HUES6 (cell line): ENCODE data around the gene SLC24A5.

Source experiments
- H3K27ac ChIP-seq: 2 replicates; pipeline ENCODE4 v1.7.0; 2013; ENCODE audit warnings: low read depth, mild to moderate bottlenecking, low read length, inconsistent platforms
- H3K27me3 ChIP-seq: 2 replicates; pipeline ENCODE4 v1.6.1; 2013; ENCODE audit warnings: low read length; ENCODE audit not compliant: control insufficient read depth, insufficient read depth
- H3K36me3 ChIP-seq: 2 replicates; pipeline ENCODE4 v1.6.1; 2013; ENCODE audit warnings: low read length; ENCODE audit not compliant: control insufficient read depth, insufficient read depth
- H3K4me1 ChIP-seq: 2 replicates; pipeline ENCODE4 v1.6.1; 2013; ENCODE audit warnings: low read length; ENCODE audit not compliant: control insufficient read depth, insufficient read depth
- H3K4me3 ChIP-seq: 2 replicates; pipeline ENCODE4 v1.5.1; 2013; ENCODE audit warnings: low read depth, low read length
- H3K9ac ChIP-seq: one replicate; pipeline ENCODE4 v1.6.1; 2013; ENCODE audit warnings: mild to moderate bottlenecking, low read length
- H3K9me3 ChIP-seq: 2 replicates; pipeline ENCODE4 v1.6.1; 2013; ENCODE audit warnings: low read depth, low read length; ENCODE audit not compliant: control insufficient read depth, insufficient read depth

The SLC24A5 gene

DNA sequence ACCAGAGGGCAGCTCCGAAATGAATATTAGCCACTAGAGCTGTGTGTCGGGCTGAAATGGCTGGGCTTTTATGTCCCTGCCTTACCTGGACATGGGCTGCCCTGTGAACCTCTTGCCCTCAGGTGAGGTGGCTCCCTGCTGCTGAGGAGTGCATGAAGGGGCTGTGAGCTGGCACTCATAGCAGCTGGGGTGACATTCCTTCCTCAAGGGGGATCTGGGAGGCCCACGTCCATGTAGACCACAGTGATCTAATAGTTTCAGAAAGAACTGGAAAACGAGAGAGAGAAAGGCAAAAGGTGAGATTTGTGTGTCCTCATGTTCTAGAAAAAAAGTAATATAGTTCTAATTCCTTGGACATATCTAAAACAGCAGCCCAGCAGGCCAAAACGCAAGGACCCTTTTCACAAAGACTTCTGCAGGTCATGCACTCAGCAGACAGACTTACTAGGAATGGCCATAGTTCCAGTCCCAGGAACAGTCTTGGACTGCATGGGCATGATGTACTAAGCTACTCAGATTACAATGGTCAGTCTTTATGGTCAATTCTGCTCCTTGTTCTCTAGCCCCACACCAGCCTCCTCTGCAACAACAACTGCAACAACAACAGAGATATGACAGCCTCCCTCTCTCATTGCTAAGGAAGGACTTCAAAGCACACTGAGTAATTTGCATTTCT lies 10.8 kb upstream of the SLC24A5 start:
- Histone ChIP-seq H3K27ac (no peak overlapping the region), H3K4me1 (peaks cover 6% of the 10 kb centered on the region; the same call in 1 of the 2 replicates), H3K9ac (no peak overlapping the region), H3K4me3 (no peak overlapping the region), H3K36me3 (no peaks in the 10 kb centered on the region), H3K9me3 (no peaks in the 10 kb centered on the region), H3K27me3 (no peaks in the 10 kb centered on the region)

- no peak overlapping the region for H3K27ac ChIP-seq
Observed at GRCh38 chr15:48112242-48112641, 8.5 kb upstream of the SLC24A5 start.

GRCh38 chr15:48119277-48119676 lies 1.5 kb upstream of the SLC24A5 start:
- no peak overlapping the region for H3K4me3 ChIP-seq

More at GRCh38 chr15:48112242-48112641, 8.5 kb upstream of the SLC24A5 start:
- H3K27me3 ChIP-seq = no peaks in the 10 kb centered on the region
- no peak overlapping the region for H3K9ac ChIP-seq
- H3K4me1 ChIP-seq = peaks cover 6% of the 10 kb centered on the region; the same call in 1 of the 2 replicates
- no peak overlapping the region for H3K4me3 ChIP-seq
- no peaks in the 10 kb centered on the region for H3K9me3 ChIP-seq
- no peaks in the 10 kb centered on the region for H3K36me3 ChIP-seq

GRCh38 chr15:48121849-48122248 lies 1.1 kb downstream of the SLC24A5 start:
- Histone ChIP-seq H3K4me3 (no peak overlapping the region), H3K9me3 (no peaks in the 10 kb centered on the region), H3K9ac (no peak overlapping the region), H3K4me1 (no peaks in the 10 kb centered on the region), H3K36me3 (no peaks in the 10 kb centered on the region), H3K27ac (no peak overlapping the region), H3K27me3 (no peaks in the 10 kb centered on the region)

More at GRCh38 chr15:48119277-48119676, 1.5 kb upstream of the SLC24A5 start:
- H3K9ac ChIP-seq = no peak overlapping the region
- no peaks in the 10 kb centered on the region for H3K27me3 ChIP-seq
- H3K9me3 ChIP-seq = no peaks in the 10 kb centered on the region
- no peak overlapping the region for H3K27ac ChIP-seq
- no peaks in the 10 kb centered on the region for H3K36me3 ChIP-seq
- H3K4me1 ChIP-seq = no peaks in the 10 kb centered on the region

- H3K27me3 ChIP-seq = no peaks in the 10 kb centered on the region
- no peak overlapping the region for H3K9ac ChIP-seq
- no peaks in the 10 kb centered on the region for H3K9me3 ChIP-seq
- H3K27ac ChIP-seq = no peak overlapping the region
- no peak overlapping the region for H3K4me3 ChIP-seq
- H3K36me3 ChIP-seq = no peaks in the 10 kb centered on the region
- H3K4me1 ChIP-seq = no peaks in the 10 kb centered on the region
Observed at GRCh38 chr15:48126667-48127355, 6.0 kb downstream of the SLC24A5 start.

DNA sequence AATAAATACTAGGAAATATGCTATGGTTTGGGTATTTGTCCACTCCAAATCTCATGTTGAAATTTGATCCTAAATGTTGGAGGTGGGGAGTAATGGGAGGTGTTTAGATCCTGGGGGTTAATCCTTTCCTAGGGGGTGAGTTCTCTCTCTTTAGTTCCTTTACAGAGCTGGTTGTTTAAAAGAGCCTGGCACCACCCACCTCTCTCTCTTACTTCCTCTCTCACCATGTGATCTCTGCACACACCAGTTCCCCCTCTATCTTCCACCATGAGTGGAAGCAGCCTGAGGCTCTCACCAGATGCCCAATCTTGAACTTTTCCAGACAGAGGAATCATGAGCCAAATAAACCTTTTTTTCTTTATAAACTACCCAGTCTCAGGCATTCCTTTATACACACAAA lies 10.5 kb downstream of the SLC24A5 start:
- Histone ChIP-seq H3K36me3 (no peaks in the 10 kb centered on the region), H3K27ac (no peak overlapping the region), H3K9ac (no peak overlapping the region), H3K27me3 (no peaks in the 10 kb centered on the region), H3K4me3 (no peak overlapping the region), H3K9me3 (no peaks in the 10 kb centered on the region), H3K4me1 (no peaks in the 10 kb centered on the region)

DNA sequence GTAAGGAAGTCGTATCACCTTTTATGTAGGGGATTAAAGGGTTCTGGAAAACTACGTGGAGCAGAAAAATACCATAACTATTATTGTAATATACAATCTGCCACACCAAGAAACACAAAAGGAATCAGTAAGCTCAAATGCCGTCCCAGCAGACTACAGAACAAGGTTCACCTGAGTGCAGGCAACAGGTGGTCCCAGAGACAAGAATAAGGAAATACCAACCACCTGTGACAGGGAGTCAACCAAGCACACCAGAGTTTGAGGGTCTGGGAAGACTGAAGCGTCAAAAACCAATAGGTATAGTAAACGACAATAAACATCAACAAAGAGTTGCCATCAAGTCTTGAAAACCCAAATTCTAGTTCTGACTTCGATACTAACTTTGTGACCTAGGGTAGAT lies 12.1 kb downstream of the SLC24A5 start:
- Histone ChIP-seq H3K27me3 (no peaks in the 10 kb centered on the region), H3K4me3 (no peak overlapping the region), H3K36me3 (no peaks in the 10 kb centered on the region), H3K4me1 (no peaks in the 10 kb centered on the region), H3K9ac (no peak overlapping the region), H3K9me3 (no peaks in the 10 kb centered on the region), H3K27ac (no peak overlapping the region)

DNA sequence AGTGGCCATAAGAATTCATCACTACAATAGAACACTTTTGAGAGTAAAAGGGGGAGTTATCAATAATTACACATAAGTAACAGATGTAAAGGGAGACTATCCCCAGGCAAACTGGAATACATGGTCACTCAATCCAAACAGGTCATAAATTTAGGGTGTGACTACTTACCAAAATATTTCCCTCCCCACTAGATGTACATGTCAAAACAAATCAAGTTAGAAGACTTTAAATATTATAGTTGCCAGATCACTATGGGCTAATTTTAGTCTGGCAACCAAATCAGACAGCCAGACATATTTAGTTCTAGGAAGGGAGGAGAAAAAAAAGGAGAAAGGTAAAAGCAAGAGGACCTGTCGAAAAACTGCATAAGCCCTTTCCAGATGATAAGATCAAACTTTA lies 23.1 kb downstream of the SLC24A5 start:
- no peak overlapping the region for H3K9ac ChIP-seq
- no peak overlapping the region for H3K4me3 ChIP-seq

GRCh38 chr15:48144889-48145288 lies 24.1 kb downstream of the SLC24A5 start:
- H3K9me3 ChIP-seq = no peaks in the 10 kb centered on the region
- no peaks in the 10 kb centered on the region for H3K27me3 ChIP-seq
- H3K27ac ChIP-seq = no peak overlapping the region
- peaks cover 3% of the 10 kb centered on the region; the same call in 1 of the 2 replicates for H3K4me1 ChIP-seq
- H3K9ac ChIP-seq = no peak overlapping the region
- peaks cover 70% of the 10 kb centered on the region for H3K36me3 ChIP-seq
- no peak overlapping the region for H3K4me3 ChIP-seq

More for the DNA sequence above, 23.1 kb downstream of the SLC24A5 start:
- Histone ChIP-seq H3K27me3 (no peaks in the 10 kb centered on the region), H3K27ac (no peak overlapping the region), H3K9me3 (no peaks in the 10 kb centered on the region), H3K36me3 (peaks cover 66% of the 10 kb centered on the region), H3K4me1 (no peaks in the 10 kb centered on the region)

DNA sequence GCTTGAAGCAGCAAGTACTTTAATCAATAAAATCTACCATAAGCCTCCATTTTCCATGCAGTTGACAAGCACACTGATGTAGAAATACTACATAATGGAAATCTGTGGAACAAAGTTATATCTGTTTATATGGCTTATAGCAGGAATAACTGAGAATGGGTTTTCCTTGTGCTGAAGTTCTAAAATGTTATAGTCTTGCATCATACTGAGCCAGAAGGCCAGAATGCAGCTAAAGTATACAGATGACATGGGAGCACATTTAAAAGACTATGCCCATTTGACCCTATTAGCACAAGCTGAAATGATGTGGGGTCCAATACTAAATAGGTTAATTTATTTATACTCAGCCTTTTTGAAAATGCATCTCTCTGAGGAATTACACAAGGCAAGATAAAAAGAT lies 25.1 kb downstream of the SLC24A5 start:
- Histone ChIP-seq H3K4me1 (peaks cover 14% of the 10 kb centered on the region), H3K4me3 (no peak overlapping the region), H3K9ac (no peak overlapping the region), H3K27ac (no peak overlapping the region), H3K27me3 (no peaks in the 10 kb centered on the region), H3K9me3 (no peaks in the 10 kb centered on the region), H3K36me3 (peaks cover 77% of the 10 kb centered on the region)

DNA sequence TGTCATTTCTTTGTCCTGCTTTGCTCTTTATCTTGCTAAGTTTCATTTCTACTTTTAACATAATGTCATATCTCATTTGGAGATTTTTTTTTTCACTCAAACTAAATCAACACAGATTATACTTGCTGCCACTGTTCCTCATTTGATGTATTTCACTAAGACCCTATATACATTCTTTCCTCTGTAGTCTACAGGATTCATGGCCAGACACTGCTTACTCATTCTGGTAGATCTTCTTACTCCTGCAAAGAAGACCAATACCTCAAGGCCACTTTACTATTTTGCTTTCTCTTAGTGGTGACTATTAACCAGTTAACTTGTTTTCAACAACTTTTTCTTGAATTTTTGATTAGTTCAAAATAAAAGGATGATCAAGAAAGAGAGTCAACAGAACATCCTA lies 26.6 kb downstream of the SLC24A5 start:
- no peaks in the 10 kb centered on the region for H3K27me3 ChIP-seq
- no peak overlapping the region for H3K27ac ChIP-seq
- H3K4me3 ChIP-seq = no peak overlapping the region
- H3K9ac ChIP-seq = no peak overlapping the region
- peaks cover 19% of the 10 kb centered on the region for H3K4me1 ChIP-seq
- no peaks in the 10 kb centered on the region for H3K9me3 ChIP-seq
- H3K36me3 ChIP-seq = peaks cover 84% of the 10 kb centered on the region
